ENCODE data around the gene TOR1B.
"Not testable (repeated sequence)": the region's sequence is repeated elsewhere in the genome, so short reads cannot be mapped to it uniquely, and the experiment has no call there.

Gene TOR1B, protein sequence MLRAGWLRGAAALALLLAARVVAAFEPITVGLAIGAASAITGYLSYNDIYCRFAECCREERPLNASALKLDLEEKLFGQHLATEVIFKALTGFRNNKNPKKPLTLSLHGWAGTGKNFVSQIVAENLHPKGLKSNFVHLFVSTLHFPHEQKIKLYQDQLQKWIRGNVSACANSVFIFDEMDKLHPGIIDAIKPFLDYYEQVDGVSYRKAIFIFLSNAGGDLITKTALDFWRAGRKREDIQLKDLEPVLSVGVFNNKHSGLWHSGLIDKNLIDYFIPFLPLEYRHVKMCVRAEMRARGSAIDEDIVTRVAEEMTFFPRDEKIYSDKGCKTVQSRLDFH

GRCh38 chr9:129802833-129803675 lies at the start of gene TOR1B:
TOR1B (plus strand) TSS chr9:129803184; CDS start chr9:129803213, 29 bp downstream.
- DNase-seq = peak; percentile 95

DNA sequence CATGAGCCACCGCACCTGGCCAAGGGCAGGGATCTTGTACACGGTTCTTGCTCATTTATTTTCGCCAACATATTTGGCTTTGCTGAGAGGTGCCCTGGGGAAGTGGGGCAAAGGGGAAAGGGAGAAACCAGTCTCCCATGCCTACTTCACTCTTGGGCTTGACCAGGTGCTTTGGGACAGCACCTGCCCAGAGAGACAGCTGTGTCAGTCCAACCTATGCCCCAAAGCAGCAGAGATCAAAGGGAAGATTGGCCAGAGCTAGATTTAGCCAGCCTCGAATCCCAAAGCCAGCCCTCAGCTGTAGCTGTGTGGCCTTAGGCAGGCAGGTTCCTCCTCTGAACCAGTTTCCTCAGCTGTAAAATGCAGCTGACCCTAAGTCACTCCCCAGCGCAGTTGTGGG lies 47.8 kb upstream of the TOR1B start:
- DNase-seq = no peak

GRCh38 chr9:129756191-129756590 lies 46.8 kb upstream of the TOR1B start:
- no peak for DNase-seq

- DNase-seq = no peak
Observed at GRCh38 chr9:129757045-129757444, 45.9 kb upstream of the TOR1B start.

- no peak for DNase-seq
Observed at GRCh38 chr9:129759319-129759718, 43.7 kb upstream of the TOR1B start.

GRCh38 chr9:129759804-129760502 lies 43.0 kb upstream of the TOR1B start:
- no peak for DNase-seq

- DNase-seq = not testable (repeated sequence)
Observed at GRCh38 chr9:129760784-129761183, 42.2 kb upstream of the TOR1B start.

GRCh38 chr9:129761293-129761900 lies 41.6 kb upstream of the TOR1B start:
- DNase-seq = no peak

- DNase-seq = no peak
Observed at GRCh38 chr9:129761901-129762369, 41.0 kb upstream of the TOR1B start.

DNA sequence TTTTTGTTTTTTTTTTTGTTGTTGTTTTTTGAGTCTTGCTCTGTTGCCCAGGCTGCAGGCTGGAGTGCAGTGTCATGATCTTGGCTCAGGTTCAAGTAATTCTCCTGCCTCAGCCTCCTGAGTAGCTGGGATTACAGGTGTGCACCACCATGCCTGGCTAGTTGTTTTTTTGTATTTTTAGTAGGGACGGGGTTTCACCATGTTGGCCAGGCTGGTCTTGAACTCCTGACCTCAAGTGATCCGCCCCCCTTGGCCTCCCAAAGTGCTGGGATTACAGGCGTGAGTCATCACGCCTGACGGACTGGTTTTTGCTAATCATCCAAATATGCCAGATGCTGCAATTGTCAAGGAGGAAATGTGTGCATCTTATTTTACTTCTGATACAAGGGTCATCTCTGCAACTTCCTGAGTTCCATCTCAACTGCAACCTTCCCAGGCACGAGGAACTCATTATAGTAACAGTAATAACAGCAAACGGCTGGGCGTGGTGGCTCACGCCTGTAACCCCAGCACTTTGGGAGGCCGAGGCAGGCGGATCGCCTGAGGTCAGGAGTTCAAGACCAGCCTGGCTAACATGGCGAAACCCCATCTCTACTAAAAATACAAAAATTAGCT lies 40.5 kb upstream of the TOR1B start:
- not testable (repeated sequence) for DNase-seq

DNA sequence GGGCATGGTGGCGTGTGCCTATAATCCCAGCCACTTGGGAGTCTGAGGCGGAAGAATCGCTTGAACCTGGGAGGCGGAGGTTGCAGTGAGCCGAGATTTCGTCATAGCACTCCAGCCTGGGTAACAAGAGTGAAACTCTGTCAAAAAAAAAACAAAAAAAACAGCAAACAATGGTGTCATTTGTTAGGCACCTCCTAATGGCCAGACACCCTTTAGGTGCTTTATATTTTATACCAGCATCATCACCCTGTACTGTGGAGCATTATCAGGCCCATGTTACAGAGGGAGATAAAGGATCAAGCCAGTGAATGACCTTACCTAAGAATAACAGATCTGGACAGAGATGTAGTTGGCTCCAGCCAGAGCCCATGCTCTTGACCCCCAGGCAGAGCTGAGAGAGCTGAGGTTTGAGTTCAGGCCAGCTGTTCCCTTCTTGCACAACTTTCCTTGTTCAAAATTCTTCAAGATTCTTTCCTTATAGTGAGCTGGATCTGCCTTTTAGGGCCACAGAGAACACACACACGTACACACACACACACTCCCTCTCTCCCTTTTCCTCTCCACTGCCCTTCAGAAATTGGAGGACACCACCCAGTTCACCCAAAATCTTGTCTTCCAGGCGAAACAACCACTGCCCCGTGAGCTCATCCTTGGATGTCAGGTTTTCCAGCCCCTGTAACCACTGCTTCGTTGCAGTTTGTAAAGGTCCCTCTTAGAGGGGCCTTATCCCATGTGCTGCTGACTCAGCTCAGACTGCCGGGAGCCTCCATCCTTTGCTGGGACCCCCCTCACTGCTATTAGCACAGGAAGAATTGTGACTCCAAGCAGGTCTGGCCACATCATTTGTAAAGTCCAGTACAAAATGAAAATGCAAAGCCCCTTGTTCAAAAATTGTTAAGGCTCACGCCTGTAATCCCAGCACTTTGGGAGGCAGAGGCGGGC lies 39.7 kb upstream of the TOR1B start:
- DNase-seq = no peak

GRCh38 chr9:129765764-129766317 lies 37.1 kb upstream of the TOR1B start:
- no peak for DNase-seq

DNA sequence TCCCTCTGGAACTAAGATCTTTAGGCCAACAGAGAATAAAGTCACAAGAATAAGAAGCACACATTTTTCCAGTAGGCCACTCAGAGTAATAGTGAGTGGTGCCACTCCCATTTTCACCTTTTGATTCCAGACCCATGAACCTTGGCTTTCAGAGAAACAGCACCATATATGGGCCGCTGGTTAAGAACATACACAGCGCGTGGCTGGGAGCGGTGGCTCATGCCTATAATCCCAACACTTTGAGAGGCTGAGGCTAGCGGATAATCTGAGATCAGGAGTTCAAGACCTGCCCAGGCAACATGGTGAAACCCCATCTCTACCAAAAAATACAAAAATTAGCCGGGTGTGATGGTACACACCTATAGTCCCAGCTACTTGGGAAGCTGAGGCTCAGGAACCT lies 34.5 kb upstream of the TOR1B start:
- DNase-seq = no peak

DNA sequence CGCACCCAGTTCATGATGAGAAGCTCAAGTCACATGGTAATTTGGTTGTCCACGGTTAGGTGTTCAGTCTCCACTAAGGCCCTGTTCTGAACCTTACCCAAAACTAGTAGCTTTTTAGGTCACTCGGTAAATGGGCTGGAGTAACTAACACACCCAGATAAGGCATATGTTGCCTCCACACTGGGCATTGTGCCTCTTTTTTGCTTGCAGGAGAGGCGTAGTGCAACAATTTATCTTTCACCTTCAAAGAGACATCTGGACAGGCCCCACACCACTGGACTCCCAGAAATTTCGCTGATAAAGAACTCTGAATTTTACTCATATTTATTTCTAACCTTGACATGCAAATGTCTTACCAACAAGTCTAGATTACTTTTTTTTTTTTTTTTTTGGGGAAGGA lies 33.3 kb upstream of the TOR1B start:
- no peak for DNase-seq

DNA sequence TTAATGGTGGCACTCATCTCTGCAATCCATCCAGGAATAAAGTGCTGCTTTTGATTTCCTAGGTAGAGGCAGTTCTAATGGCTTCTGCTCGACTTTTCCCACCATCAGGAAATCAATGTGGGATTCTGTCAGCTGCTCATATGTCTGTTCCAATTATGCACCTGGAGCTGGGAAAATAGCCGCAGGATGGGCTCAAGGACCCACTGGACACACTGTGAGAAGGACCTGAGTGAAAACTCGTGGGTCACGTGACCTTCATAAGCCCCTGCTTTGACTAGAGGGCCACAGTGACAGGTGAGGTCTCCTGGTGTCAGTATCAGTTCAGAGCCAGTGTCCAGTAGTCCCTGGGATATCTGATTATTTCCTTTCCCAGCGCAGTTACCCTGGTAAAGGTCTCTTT lies 32.2 kb upstream of the TOR1B start:
- no peak for DNase-seq

- no peak for DNase-seq
Observed at GRCh38 chr9:129773262-129774048, 29.5 kb upstream of the TOR1B start.

DNA sequence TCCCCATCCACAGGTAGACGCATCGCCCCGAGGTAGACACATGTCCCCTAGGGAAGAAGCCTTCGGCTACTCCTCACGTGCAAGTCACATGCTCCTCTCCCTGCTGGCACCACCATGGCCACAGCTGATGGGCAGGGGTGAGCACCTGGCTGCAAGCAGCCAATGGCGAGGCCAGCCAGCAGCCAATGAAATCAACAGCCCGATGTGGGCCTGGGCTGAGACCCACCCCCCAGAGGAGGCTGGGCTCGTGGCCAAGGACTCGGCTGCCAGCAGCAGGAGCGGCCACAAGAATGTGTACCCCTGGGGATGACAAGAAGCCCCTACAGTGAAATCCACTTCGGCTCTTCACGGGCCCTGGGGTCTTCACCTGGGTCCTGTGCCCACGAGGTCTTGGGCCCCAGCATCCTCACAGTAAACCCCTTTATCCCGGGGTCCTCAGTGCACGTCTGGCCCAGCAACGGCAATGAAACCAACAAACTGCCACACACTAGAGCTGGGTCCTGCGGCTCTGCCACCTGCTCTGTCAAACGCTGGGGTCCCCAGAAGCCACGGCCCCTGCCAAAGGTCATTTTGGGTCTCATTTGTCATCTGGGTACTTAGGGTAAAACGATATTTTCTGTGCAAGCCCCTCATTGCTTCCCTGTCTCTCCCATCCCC lies 28.1 kb upstream of the TOR1B start:
- DNase-seq = no peak

GRCh38 chr9:129775448-129775798 lies 27.6 kb upstream of the TOR1B start:
- DNase-seq = no peak

- DNase-seq = not testable (repeated sequence)
Observed at GRCh38 chr9:129776096-129776495, 26.9 kb upstream of the TOR1B start.

GRCh38 chr9:129776566-129776937 lies 26.4 kb upstream of the TOR1B start:
- no peak for DNase-seq

Measured in activated gamma-delta T cell treated with Interleukin-2 at 50 U/mL for 16 hours (primary cell).